Mammary epithelial cell (primary cell): ENCODE data around the gene CRELD2.

Experiments
- CTCF ChIP-seq, 2 donors: IDR thresholded peaks in 1 of 2; conservative IDR thresholded peaks in 1 of 2; 2 replicates each; pipeline ENCODE4 v1.5.1; 2011 to 2012; ENCODE audit warnings: inconsistent platforms in 2 of 2, low read length in 2 of 2, mild to moderate bottlenecking in 2 of 2, control low read depth in 1 of 2, low read depth in 1 of 2; ENCODE audit not compliant: insufficient read depth in 1 of 2; ENCODE audit errors: extremely low read depth in 1 of 2
- EZH2 ChIP-seq: IDR thresholded peaks from 2 replicates; pipeline ENCODE4 v1.6.1; 2012; ENCODE audit warnings: low read length, inconsistent platforms, borderline replicate concordance

GRCh38 chr22:49886346-49887063 lies 31.9 kb upstream of the CRELD2 start:
- TF ChIP-seq CTCF (conservative IDR thresholded peaks at IDR 0.05 in 1 of 2, IDR thresholded peaks at IDR 0.05 in 1 of 2; ENCODE audit: extremely low read depth in 1 of 2, insufficient read depth in 1 of 2, low read depth in 1 of 2, low read length in 2 of 2) (no peak), EZH2 (no peak)
